NCI-H1048 (cell line): ENCODE results near the gene CYB561D1.
"Not testable (repeated sequence)": the region's sequence is repeated elsewhere in the genome, so short reads cannot be mapped to it uniquely, and the experiment has no call there.

Experiments
- DNase-seq: peaks from one replicate; lab custom pipeline; 2025; lab: John Stamatoyannopoulos, UW

Gene CYB561D1, protein sequence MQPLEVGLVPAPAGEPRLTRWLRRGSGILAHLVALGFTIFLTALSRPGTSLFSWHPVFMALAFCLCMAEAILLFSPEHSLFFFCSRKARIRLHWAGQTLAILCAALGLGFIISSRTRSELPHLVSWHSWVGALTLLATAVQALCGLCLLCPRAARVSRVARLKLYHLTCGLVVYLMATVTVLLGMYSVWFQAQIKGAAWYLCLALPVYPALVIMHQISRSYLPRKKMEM

DNA sequence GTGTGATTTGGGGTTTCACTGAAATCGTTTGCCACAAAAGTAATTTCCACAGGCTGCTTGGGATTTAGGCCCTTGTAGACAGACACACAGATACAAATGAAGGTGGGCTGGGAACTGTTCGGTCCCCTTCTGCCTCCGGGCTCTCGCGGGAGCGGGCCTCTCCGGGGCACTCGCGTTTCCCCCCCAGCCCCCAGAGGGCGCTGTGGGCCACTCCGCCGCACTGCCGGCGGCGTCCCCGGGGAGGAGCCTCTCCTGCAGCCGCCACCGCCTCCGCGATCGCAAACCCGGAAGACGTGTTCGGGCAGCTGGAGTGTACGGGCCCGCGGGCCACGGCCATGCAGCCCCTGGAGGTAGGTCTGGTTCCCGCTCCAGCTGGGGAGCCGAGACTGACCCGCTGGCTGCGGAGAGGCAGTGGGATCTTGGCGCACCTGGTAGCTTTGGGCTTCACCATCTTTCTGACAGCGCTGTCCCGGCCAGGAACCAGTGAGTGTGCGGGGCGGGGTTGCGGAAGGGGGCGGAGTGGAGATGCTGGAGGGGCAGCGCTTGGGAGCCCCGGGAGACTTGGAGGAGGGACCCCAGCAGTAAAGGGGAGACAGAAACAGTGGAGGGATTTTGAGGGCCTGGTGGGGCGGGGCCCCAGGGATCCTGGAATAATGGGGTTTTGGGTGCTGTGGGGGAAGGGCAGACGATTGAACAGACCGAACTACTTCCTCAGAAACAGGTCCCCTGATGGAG lies at the start of gene CYB561D1:
Gene CYB561D1 (plus strand): TSS at position 290 of the 735 bp plus-strand sequence. CDS start 46 bp downstream, at position 336.
- DNase-seq, result peak; percentile 49

DNA sequence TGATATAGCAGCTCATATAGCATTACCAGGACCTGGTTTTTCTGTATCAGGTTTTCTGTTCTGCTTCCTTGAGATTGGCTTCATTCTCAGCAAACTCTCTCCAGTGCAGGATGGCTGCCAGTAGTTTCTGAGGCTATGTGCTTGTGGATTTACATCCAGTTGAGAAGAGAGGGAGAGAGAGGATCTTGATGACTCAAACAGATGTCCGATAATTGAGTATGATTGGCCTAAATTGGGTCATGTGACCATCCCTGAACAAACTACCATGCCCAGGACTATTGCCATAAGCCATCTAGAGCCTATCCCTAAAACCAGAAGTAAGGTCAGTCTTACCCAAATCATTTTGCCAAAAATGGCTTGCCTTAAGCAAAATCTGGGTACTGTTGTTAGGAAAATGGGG lies 49.5 kb upstream of the CYB561D1 start:
- DNase-seq, result no peak

DNA sequence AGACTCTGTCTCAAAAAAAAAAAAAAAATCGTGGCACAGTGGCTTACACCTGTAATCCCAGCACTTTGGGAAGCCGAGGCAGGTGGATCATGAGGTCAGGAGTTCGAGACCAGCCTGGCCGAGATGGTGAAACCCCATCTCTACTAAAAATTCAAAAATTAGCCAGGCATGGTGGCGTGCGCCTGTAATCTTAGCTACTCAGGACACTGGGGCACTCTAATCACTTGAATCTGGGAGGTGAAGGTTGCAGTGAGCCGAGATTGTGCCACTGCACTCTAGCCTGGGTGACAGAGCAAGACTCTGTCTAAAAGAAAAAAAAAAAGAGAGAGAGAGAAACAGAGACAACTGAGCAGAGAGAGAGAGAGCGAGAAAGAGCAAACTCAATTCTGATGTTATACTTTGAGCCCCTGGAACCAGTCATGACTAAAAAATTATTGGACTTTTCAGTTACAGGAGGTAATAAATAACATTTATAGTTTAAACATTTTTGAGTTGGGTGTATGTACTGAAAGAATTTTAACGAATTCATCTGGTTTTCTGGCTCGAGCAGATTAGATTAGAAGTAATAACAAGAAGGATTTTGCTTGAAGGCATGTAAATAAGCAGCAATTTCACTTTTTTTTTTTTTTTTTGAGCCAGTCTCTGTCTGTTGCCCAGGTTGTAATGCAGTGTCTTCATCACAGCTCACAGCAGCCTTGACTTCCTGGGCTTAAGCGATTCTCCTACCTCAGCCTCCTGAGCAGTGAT lies 47.8 kb upstream of the CYB561D1 start:
- not testable (repeated sequence) for DNase-seq

DNA sequence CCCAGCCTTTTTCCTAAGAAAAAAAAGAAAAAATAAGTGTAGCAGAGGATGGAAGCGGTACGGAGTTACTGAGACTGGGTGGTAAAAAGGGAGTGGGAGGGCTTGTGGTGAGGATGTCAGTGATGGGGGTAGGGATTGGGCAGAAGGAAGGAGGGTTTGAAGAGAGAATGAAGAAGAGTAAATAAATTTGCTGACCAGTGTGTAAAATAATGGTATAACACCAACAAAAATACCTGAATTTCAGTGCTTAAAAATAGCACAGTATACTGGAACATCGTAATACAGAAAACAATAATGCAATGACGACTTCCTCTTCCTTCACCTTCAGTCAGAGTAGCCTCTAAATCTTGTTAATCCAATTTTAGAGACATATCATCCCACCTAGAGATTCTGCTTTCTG lies 46.4 kb upstream of the CYB561D1 start:
- DNase-seq, result no peak

DNA sequence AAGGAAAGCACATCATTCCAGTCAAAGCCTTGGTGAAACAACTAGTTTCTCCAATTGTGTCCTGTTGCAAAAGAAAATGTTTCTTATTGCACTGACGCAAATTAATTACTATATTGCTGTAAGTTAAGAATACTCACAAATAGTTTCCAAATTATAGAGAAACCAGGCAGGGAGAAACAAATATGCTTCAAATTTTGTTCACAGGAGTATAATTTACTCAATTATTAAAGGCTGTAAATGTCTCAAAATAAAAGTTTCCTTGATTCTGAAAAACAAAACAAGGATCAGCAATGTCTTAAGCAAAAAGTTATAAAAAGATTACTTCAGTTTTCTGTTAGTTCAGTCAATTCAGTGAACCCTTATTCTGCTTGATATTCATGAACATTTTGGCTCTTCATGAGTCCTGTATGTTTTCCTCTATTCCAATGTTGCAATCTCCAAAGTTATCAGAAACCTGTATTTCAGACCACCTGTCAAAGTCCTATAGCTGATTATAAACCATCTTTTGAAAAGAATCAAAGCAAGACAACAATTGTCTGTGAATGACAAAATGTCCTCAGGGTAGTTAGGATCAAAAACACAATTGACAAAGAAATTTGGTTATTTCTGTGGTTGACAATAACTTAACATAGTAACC lies 39.3 kb upstream of the CYB561D1 start:
- no peak for DNase-seq

DNA sequence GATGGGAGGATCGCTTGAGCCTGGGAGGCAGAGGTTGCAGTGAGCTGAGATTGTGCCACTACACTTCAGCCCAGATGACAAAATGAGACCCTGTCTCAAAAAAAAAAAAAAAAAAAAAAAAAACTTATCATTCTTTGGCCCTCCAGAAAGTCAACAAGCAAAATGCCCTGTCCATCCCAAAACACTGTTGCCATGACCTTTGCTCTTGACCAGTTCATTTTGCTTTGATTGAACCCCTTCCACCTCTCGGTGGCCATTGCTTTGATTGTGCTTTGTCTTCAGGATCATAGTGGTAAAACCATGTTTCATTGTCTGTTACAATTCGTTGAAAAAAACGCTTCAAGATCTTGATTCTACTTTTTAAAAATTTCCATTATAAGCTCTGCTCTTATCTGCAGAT lies 36.1 kb upstream of the CYB561D1 start:
- no peak for DNase-seq

DNA sequence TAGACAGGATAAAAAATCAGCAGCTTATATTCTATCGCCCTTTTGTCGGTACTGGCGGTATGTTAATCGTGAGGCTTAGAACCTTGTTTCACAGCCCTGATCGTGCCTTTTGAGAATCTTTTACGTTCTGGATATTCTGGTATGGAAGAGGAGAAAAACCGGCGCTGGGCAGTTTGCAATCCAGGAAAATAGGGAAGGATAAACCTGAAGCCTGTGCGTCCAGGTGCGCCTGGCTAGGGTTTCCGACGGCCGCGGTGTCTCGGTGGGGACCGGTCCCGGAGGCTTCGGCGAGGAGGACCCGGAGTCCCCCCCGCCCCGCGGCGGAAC lies 27.8 kb upstream of the CYB561D1 start:
- no peak for DNase-seq

DNA sequence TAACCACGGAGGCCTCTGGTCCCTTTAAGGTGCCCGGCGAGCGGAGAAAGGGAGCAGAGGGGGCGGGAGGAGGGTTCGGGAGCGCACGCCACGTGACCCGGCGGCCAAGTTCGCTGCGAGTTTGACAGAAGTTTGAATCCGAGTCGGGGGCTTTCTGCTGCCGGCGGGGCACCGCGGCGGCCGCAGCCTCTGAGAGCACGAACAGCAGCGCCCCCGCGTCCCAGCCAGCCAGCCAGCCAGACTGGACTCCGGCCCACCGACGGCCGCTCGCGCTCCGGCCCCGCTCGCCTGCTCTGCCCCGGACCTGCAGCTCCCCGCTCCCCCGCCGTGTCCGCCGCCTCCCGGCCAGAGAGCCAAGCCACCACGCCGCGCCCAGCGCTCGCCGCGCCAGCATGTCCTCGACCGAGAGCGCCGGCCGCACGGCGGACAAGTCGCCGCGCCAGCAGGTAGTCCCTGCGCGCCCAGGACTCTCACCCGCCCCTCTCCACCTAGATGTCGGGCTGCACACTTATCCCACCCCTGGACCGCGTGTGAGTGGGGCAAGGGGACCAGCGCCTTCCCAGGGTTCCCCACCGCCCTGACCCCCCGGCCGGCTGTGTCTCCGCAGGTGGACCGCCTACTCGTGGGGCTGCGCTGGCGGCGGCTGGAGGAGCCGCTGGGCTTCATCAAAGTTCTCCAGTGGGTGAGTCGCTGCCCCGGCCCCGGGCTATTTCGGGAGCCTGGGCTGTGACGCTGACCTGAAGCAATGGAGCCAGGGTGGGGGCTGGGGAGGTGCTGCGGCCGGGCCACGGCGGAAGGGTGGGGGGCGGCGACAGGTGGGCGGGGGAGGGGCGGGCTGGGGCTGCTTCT lies 27.2 kb upstream of the CYB561D1 start, which contains the start of gene SYPL2:
Gene SYPL2 (plus strand): TSS at position 95 of the 849 bp plus-strand sequence. CDS start 298 bp downstream, at position 393.
- DNase-seq, result no peak

DNA sequence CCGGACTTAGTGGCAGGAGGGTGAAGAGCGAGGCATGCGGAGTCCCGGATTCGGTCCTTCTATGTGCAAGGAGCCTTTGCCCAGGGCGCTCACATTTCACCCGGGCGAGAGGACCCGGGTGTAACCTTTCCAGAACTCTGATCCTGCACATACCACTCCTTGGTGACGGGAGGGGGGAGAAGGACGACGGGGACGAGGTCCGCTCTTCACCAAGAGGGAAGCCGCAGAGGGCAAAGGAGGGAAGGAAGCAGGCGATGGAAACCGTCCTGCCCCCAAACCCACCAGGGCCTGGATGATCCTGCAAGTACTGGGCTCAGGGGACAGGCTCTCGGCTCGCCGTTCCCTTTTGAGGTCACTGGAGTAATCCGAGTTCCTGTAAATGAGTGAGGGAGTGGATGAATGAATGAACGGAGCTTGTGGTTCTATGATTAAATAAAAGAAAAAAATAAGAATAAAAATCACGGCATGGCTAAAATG lies 26.6 kb upstream of the CYB561D1 start:
- DNase-seq, result no peak

DNA sequence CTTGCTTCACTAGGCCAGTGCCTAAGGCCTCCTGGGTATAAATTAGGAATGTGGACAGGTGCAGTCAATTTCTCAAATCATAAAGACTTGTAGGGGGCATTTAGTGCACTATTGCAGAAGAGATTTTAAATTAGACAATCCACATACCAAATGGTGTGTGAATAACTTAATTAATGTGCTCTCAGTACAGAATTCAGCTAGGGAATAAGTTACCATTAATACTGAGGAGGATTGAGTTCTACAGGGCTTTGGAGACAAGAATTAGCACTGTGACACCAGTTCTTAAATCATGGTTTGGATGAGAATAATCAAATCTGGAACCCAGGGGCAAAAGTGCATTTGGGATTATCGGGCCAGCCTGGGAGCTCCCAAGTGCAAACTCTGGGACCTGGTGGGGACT lies 25.8 kb upstream of the CYB561D1 start:
- DNase-seq, result no peak

DNA sequence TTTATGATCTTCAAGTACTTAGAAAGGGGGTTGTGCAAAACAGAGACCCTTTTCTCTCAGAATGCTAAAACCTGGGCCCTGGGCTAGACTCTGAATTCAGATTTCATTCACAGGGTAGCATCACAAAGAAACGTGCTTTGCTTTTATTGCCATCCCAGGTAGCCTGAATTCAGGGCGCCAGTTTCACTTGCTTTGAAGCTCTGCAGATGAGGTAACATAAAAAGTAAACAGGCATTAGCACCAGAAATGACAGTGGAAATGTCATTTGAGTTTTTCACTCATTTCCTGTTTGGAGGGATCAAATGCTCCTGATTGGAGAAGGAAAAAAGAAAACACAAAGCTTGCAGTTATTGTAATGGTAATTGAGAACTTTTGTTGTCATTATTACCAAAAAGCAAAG lies 25.0 kb upstream of the CYB561D1 start:
- no peak for DNase-seq

DNA sequence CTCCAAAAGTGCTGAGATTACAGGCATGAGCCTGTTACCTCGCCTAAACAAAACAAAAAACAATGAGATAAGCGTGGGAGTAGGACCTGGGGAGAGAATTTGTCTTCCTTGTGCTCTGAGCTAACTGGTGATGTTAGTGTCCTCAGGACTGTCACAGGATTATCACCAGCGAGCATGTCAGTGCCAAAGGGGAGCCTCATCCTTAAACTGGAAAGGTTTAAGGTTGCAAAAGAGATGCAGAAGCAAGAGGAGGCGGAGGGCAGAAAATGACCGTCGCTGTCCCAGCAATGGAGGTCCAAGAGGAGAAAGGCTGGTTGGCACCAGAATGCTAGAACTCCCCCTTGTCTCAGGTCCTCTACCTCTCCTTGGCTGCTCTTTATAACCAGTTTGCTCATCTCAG lies 23.6 kb upstream of the CYB561D1 start:
- DNase-seq, result no peak

DNA sequence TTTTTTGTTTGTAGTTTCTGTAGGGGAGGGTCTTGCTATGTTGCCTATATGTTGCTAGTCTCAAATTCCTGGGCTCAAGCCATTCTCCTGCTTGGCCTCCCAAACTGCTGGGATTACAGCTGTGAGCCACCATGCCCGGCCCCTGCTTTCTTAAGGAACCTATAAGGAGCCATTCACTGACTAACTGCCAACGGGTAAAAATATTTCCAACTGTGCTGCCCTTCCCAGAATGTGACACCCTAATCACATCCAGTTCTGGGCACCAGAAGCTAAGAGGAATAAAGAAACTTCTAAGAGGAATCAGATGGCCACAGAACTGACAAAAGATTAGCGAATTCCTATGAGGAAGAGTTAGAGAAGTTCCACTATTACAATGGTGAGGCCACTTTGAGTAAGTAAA lies 21.1 kb upstream of the CYB561D1 start:
- DNase-seq, result no peak

DNA sequence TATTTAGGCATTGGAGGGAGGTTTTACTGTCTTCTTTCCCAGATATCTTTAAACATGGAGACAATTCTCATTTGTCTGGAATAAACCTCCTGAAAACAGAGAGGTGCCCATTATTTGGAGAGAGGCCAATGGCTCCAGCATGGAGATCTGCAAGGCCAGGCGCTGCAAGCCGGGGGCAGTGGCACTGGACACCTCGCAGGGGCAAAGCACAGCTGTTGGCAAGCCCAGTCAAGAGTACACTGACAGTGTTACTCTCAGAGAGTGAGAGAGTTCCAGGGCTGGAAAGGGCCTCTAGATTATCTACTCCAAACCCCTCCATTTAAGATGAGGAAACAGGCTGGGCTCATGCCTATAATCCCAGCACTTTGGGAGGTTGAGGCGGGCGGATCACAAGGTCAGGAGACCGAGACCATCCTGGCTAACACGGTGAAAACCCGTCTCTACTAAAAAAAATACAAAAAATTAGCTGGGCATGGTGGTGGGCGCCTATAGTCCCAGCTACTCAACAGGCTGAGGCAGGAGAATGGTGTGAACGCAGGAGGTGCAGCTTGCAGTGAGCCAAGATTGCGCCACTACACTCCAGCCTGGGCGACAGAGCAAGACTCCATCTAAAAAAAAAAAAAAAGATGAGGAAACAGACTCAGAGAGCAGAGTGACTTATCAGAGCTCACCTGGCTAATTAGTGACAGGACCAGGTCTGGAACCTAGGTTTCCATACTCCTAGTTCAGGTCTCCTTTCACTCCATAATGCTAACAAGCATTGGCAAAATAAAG lies 20.4 kb upstream of the CYB561D1 start:
- DNase-seq, result not testable (repeated sequence)

DNA sequence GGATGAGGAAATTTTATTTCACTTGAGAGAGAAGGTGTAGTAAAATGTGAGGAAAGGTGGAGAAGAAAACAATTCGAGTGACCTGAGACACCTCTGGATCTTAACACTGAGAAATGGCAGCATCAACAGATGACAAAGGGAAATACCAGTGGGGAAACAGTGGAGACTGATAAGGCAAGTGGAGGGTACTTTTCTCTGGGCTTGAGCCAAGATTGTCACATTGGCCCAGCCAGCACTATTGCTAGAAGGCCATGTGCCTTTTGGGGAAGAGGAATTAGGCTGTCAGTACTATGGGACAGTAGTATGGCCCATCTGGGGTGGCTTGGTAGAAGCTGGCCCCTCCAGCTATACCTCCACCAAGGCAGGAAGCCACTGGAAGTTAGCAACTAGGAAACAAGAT lies 19.2 kb upstream of the CYB561D1 start:
- DNase-seq, result no peak

DNA sequence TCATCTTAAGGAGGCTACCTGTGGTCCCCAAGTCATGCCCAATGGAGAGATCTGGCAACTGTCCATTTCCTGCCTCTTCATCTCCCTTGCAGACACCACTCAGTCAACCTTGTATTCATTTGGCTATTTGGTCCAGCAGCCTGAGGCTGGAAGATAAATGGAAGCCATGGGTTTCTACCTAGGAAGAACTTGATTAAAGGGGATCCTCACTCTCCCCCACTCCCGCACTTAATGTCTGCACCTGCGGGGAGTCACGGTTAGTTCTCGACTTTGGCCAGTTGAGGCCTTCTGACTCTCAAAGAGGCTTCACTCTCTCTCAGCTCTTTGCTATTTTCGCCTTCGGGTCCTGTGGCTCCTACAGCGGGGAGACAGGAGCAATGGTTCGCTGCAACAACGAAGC lies 18.6 kb upstream of the CYB561D1 start:
- DNase-seq, result no peak

DNA sequence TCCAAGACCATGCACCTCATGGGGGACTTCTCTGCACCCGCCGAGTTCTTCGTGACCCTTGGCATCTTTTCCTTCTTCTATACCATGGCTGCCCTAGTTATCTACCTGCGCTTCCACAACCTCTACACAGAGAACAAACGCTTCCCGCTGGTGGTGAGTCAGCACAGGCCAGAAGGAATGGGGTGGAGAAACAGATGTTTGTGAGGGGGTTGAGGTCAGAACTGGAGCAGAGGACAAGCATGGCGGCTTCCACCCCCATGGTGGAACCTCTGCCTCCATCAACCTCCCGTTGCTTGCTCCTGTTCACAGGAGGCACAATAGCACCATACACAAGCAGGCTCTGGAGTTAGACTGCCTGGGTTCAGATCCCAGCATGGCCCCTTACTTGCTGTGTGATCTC lies 17.1 kb upstream of the CYB561D1 start:
- no peak for DNase-seq

DNA sequence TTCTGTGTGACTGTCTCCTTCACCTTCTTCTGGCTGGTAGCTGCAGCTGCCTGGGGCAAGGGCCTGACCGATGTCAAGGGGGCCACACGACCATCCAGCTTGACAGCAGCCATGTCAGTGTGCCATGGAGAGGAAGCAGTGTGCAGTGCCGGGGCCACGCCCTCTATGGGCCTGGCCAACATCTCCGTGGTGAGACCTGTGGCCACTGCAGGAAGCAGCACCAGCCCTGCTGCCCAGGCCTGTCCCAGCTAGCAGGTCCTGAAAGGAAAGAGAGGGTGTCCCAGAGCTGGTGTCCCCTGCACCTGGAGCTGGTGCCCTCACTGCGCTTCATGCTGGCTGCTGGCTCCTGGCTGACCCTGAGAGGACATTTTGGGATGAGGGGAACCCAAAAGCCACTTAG lies 16.1 kb upstream of the CYB561D1 start:
- no peak for DNase-seq

DNA sequence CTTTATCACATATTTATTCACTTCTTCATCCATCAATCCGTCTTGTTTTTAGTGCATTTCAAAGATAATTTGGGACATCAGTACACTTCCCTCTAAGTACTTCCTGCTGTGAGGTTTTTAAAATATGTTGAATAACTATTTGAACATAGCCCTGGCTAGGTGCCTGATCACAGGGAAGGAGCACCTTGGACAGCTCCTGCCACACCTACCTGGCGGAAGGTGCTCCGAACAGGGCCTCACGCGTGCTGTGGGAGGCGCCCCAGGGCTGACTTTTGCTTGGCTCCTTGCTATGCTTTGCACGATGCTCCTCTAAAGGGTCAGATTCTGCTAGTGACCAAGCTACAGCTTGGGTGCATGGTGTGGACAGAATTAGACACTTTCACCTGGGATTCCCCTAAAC lies 15.1 kb upstream of the CYB561D1 start:
- DNase-seq, result no peak

DNA sequence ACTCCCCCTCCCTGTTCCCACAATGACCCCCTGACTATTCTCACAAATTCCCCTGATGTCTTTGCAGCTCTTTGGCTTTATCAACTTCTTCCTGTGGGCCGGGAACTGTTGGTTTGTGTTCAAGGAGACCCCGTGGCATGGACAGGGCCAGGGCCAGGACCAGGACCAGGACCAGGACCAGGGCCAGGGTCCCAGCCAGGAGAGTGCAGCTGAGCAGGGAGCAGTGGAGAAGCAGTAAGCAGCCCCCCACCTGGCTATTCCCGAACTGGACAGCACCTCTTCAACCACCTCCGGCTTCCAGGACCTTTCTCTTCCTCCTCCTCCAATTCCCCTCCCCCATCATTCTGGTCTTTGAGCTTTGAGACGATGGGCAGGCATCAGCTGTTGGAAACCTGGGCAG lies 14.6 kb upstream of the CYB561D1 start:
- DNase-seq, result no peak

DNA sequence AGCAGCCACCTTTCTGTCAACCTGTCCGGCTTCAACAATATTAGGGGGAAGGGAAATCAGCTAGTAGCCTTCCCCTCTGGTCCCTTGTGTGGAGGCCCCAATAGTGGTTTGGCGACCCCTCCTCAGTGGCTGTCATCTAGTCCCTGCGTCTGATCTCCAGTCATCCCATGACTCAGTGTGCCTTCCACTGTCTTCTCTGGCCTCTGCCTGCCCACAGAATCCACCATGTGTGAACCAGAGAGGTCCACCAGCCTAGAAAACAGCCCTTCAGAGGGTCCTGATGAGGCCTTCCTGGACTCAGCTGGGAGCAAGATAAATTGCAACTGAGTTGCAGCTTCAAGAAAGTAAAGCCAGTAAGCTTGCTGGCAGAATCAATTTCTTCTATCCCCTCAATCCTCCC lies 14.0 kb upstream of the CYB561D1 start:
- no peak for DNase-seq
